Kidney epithelial cell (primary cell): ENCODE data around the gene ADAMTS9. TPM values are rescaled to one million over a fixed set of nuclear protein-coding genes. Genes with fewer than 3 reads are reported as not detected.
A peak's percentile ranks its signal among the peaks of the same experiment; 100 is the strongest.

Experiments
- DNase-seq: peaks from one replicate; pipeline ENCODE4 v3.0.0-alpha.2; 2010; ENCODE audit warnings: low read depth
- H3K27me3 ChIP-seq: 2 replicates; pipeline ENCODE4 v1.6.0; 2011; ENCODE audit warnings: low read length; ENCODE audit not compliant: control insufficient read depth, insufficient read depth
- H3K36me3 ChIP-seq: 2 replicates; pipeline ENCODE4 v1.5.1; 2011; ENCODE audit warnings: low read length; ENCODE audit not compliant: control insufficient read depth, insufficient read depth
- H3K4me3 ChIP-seq: 2 replicates; pipeline ENCODE4 v1.5.1; 2011; ENCODE audit warnings: low read depth, mild to moderate bottlenecking, control low read depth, low read length
- CTCF ChIP-seq: IDR thresholded peaks from 2 replicates; pipeline ENCODE4 v1.5.1; 2011; ENCODE audit warnings: mild to moderate bottlenecking, moderate library complexity, low read length, control low read depth, inconsistent platforms; ENCODE audit not compliant: insufficient read depth, poor library complexity, severe bottlenecking
- total RNA-seq: library from RNA; depleted of rRNA; stranded (reverse); fragments of >200 nt; gene quantifications from 2 replicates; pipeline ENCODE4 v1.2.3, GENCODE V29; 2015

The ADAMTS9 gene
- total RNA-seq, 1 donor from 2014 or later = 211 TPM

- DNase-seq = no peak
- H3K4me3 ChIP-seq = no peak overlapping the region
- no peak for TF ChIP-seq CTCF
- no peaks in the 10 kb centered on the region for H3K36me3 ChIP-seq
- no peaks in the 10 kb centered on the region for H3K27me3 ChIP-seq
Observed at GRCh38 chr3:64667138-64667537, 20.7 kb downstream of the ADAMTS9 start.

- Histone ChIP-seq H3K4me3 (no peak overlapping the region), H3K36me3 (no peaks in the 10 kb centered on the region), H3K27me3 (no peaks in the 10 kb centered on the region)
- TF ChIP-seq CTCF = no peak
- peak; percentile 89 for DNase-seq
Observed at GRCh38 chr3:64666171-64666588, 21.6 kb downstream of the ADAMTS9 start.

GRCh38 chr3:64664397-64664796, 23.4 kb downstream of the ADAMTS9 start:
- no peak for TF ChIP-seq CTCF
- H3K4me3 ChIP-seq = no peak overlapping the region
- DNase-seq = no peak
- no peaks in the 10 kb centered on the region for H3K27me3 ChIP-seq
- H3K36me3 ChIP-seq = no peaks in the 10 kb centered on the region

- no peak for DNase-seq
- no peak for TF ChIP-seq CTCF
- H3K27me3 ChIP-seq = no peaks in the 10 kb centered on the region
- no peak overlapping the region for H3K4me3 ChIP-seq
- no peaks in the 10 kb centered on the region for H3K36me3 ChIP-seq
Observed at GRCh38 chr3:64659617-64659978, 28.2 kb downstream of the ADAMTS9 start.

DNA sequence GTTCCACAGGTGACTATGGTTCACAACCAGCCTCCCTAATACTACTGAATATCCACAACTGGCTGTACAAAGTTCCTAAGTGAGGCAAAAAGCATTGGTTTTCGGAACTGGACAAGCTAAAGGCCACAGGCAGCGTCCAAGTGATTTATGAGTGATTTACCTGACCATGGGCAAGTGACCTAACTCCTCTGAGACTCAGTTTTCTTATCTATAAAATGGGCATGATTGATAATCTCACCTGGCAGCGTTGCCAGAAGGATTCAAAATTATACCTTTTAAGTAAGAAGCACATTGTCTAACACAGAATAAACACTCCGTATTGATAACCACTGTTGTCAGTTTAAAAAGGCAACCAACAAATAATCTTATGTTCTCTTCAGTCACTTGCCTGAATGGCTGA, 29.8 kb downstream of the ADAMTS9 start:
- DNase-seq = no peak
- no peaks in the 10 kb centered on the region for H3K27me3 ChIP-seq
- no peak for TF ChIP-seq CTCF
- no peak overlapping the region for H3K4me3 ChIP-seq
- no peaks in the 10 kb centered on the region for H3K36me3 ChIP-seq

- DNase-seq = no peak
- H3K36me3 ChIP-seq = no peaks in the 10 kb centered on the region
- H3K27me3 ChIP-seq = no peaks in the 10 kb centered on the region
- TF ChIP-seq CTCF = no peak
- H3K4me3 ChIP-seq = no peak overlapping the region
Observed at GRCh38 chr3:64656544-64656943, 31.3 kb downstream of the ADAMTS9 start.
